ENCODE data around the gene SH3GL1.

Gene SH3GL1

GRCh38 chr19:4391306-4391693 lies 9.0 kb downstream of the SH3GL1 start:
- Mint-ChIP-seq H3K4me3 (no peak overlapping the region), H3K36me3 (peaks cover 76% of the 10 kb centered on the region), H3K4me1 (peaks cover 63% of the 10 kb centered on the region), H3K9me3 (no peaks in the 10 kb centered on the region), H3K27ac (peak overlapping the region; percentile 73)
- DNase-seq (ENCODE audit: low spot score in 2 of 2) (no peak), ATAC-seq (no peak)

GRCh38 chr19:4390567-4391305 lies 9.6 kb downstream of the SH3GL1 start:
- DNase-seq (ENCODE audit: low spot score in 2 of 2): no peak
- peaks cover 63% of the 10 kb centered on the region for H3K4me1 Mint-ChIP-seq
- peaks cover 76% of the 10 kb centered on the region for H3K36me3 Mint-ChIP-seq

GRCh38 chr19:4390017-4390566 lies 10.3 kb downstream of the SH3GL1 start:
- no peak overlapping the region for H3K4me3 Mint-ChIP-seq
- no peak for DNase-seq (ENCODE audit: low spot score in 2 of 2)

More at GRCh38 chr19:4390567-4391305, 9.6 kb downstream of the SH3GL1 start:
- Mint-ChIP-seq H3K9me3 (no peaks in the 10 kb centered on the region), H3K27ac (peak overlapping the region; percentile 73), H3K4me3 (no peak overlapping the region)
- ATAC-seq: no peak

GRCh38 chr19:4389511-4390016 lies 10.8 kb downstream of the SH3GL1 start:
- Mint-ChIP-seq H3K4me3 (no peak overlapping the region), H3K4me1 (peaks cover 53% of the 10 kb centered on the region), H3K9me3 (no peaks in the 10 kb centered on the region), H3K27ac (peak overlapping the region; percentile 73), H3K36me3 (peaks cover 76% of the 10 kb centered on the region)
- ATAC-seq: no peak
- no peak for DNase-seq (ENCODE audit: low spot score in 2 of 2)

More at GRCh38 chr19:4390017-4390566, 10.3 kb downstream of the SH3GL1 start:
- Mint-ChIP-seq H3K36me3 (peaks cover 76% of the 10 kb centered on the region), H3K9me3 (no peaks in the 10 kb centered on the region), H3K4me1 (peaks cover 59% of the 10 kb centered on the region), H3K27ac (peak overlapping the region; percentile 73)
- no peak for ATAC-seq

- Mint-ChIP-seq H3K9me3 (no peaks in the 10 kb centered on the region), H3K27ac (peak overlapping the region; percentile 45), H3K4me3 (no peak overlapping the region), H3K4me1 (peaks cover 48% of the 10 kb centered on the region), H3K36me3 (peaks cover 72% of the 10 kb centered on the region)
- no peak for ATAC-seq
- no peak for DNase-seq (ENCODE audit: low spot score in 2 of 2)
Measured at GRCh38 chr19:4389064-4389375, 11.3 kb downstream of the SH3GL1 start.

GRCh38 chr19:4388337-4389063 lies 11.8 kb downstream of the SH3GL1 start:
- DNase-seq (ENCODE audit: low spot score in 2 of 2) (no peak), ATAC-seq (no peak)
- H3K4me3 Mint-ChIP-seq: no peak overlapping the region
- H3K4me1 Mint-ChIP-seq: peaks cover 44% of the 10 kb centered on the region
- H3K27ac Mint-ChIP-seq: peak overlapping the region; percentile 45
- H3K36me3 Mint-ChIP-seq: peaks cover 68% of the 10 kb centered on the region
- H3K9me3 Mint-ChIP-seq: no peaks in the 10 kb centered on the region

GRCh38 chr19:4386041-4386782 lies 14.1 kb downstream of the SH3GL1 start:
- DNase-seq (ENCODE audit: low spot score in 2 of 2) (no peak), ATAC-seq (no peak)
- no peaks in the 10 kb centered on the region for H3K9me3 Mint-ChIP-seq
- H3K4me3 Mint-ChIP-seq: no peak overlapping the region
- no peak overlapping the region for H3K27ac Mint-ChIP-seq
- H3K36me3 Mint-ChIP-seq: peaks cover 64% of the 10 kb centered on the region
- peaks cover 49% of the 10 kb centered on the region for H3K4me1 Mint-ChIP-seq

- Mint-ChIP-seq H3K27ac (no peak overlapping the region), H3K9me3 (no peaks in the 10 kb centered on the region), H3K4me3 (no peak overlapping the region), H3K4me1 (peaks cover 50% of the 10 kb centered on the region), H3K36me3 (peaks cover 61% of the 10 kb centered on the region)
- ATAC-seq (no peak), DNase-seq (ENCODE audit: low spot score in 2 of 2) (no peak)
Measured at GRCh38 chr19:4385291-4386040, 14.9 kb downstream of the SH3GL1 start.

- ATAC-seq (peak; percentile 73), DNase-seq (ENCODE audit: low spot score in 2 of 2) (no peak)
- Mint-ChIP-seq H3K27ac (peak overlapping the region; percentile 96), H3K9me3 (no peaks in the 10 kb centered on the region), H3K36me3 (peaks cover 32% of the 10 kb centered on the region), H3K4me3 (peak overlapping the region; percentile 86), H3K4me1 (peaks cover 64% of the 10 kb centered on the region)
Measured at GRCh38 chr19:4380254-4380727, 20.1 kb downstream of the SH3GL1 start.

- no peaks in the 10 kb centered on the region for H3K9me3 Mint-ChIP-seq
- peak overlapping the region; percentile 86 for H3K4me3 Mint-ChIP-seq
- ATAC-seq (peak; percentile 78), DNase-seq (ENCODE audit: low spot score in 2 of 2) (peak in 1 of 2 donors; percentile 61)
- H3K27ac Mint-ChIP-seq: peak overlapping the region; percentile 96
- peaks cover 25% of the 10 kb centered on the region for H3K36me3 Mint-ChIP-seq
- H3K4me1 Mint-ChIP-seq: peaks cover 69% of the 10 kb centered on the region
Measured at GRCh38 chr19:4379383-4380253, 20.7 kb downstream of the SH3GL1 start.

GRCh38 chr19:4378886-4379285 lies 21.5 kb downstream of the SH3GL1 start:
- no peak for DNase-seq (ENCODE audit: low spot score in 2 of 2)
- peaks cover 24% of the 10 kb centered on the region for H3K36me3 Mint-ChIP-seq
- no peak for ATAC-seq
- no peaks in the 10 kb centered on the region for H3K9me3 Mint-ChIP-seq
- peaks cover 74% of the 10 kb centered on the region for H3K4me1 Mint-ChIP-seq
- peak overlapping the region; percentile 96 for H3K27ac Mint-ChIP-seq
- H3K4me3 Mint-ChIP-seq: peak overlapping the region; percentile 86

GRCh38 chr19:4376991-4377781 lies 23.2 kb downstream of the SH3GL1 start:
- H3K4me3 Mint-ChIP-seq: peak overlapping the region; percentile 86
- DNase-seq (ENCODE audit: low spot score in 2 of 2) (no peak), ATAC-seq (no peak)
- H3K4me1 Mint-ChIP-seq: peaks cover 84% of the 10 kb centered on the region
- H3K27ac Mint-ChIP-seq: peak overlapping the region; percentile 74
- no peaks in the 10 kb centered on the region for H3K9me3 Mint-ChIP-seq
- peaks cover 31% of the 10 kb centered on the region for H3K36me3 Mint-ChIP-seq

- Mint-ChIP-seq H3K4me3 (peak overlapping the region; percentile 86), H3K4me1 (peaks cover 84% of the 10 kb centered on the region)
Measured at GRCh38 chr19:4376671-4376990, 23.7 kb downstream of the SH3GL1 start.

More at GRCh38 chr19:4376671-4376990, 23.7 kb downstream of the SH3GL1 start:
- ATAC-seq (no peak), DNase-seq (ENCODE audit: low spot score in 2 of 2) (no peak)
- peaks cover 36% of the 10 kb centered on the region for H3K36me3 Mint-ChIP-seq
- peak overlapping the region; percentile 74 for H3K27ac Mint-ChIP-seq
- no peaks in the 10 kb centered on the region for H3K9me3 Mint-ChIP-seq

All from stimulated activated effector memory CD8-positive, alpha-beta T cell treated with anti-CD3 and anti-CD28 coated beads, Interleukin-12 subunit alpha, Interleukin-12 subunit beta, amount 100 ng/mL, for 72 hours (primary cell).